GM12878 (cell line): ENCODE data around the gene RPRD1A. TPM values are rescaled to one million over a fixed set of nuclear protein-coding genes. Genes with fewer than 3 reads are reported as not detected.

Source experiments
- ATAC-seq: fragments of 200-7000 bp; cut with Tn5 transposase; 3 replicates; pipeline ENCODE4 v1.9.1; 2020; ENCODE audit warnings: mild to moderate bottlenecking, moderate library complexity
- BruUV-seq: library from RNA; stranded (reverse); fragments of 400-500 nt; replicated peaks from 2 replicates; lab custom pipeline; 2021; lab: Mats Ljungman, UMichigan
- CTCF ChIA-PET: fragments of 300-600 bp; sonication (Branson Sonifier 250); formaldehyde crosslinking; extraction: SDS; loops from one replicate; lab custom pipeline; 2021; ENCODE audit warnings: inconsistent platforms; lab: Yijun Ruan, JAX
- POLR2A ChIA-PET: fragments of 350-600 bp; formaldehyde crosslinking; extraction: SDS; loops from one replicate; lab custom pipeline; 2021; ENCODE audit warnings: inconsistent platforms; lab: Charles Lee
- RAD21 ChIA-PET: fragments of 300-600 bp; sonication (Branson Sonifier 250); formaldehyde crosslinking; loops from one replicate; lab custom pipeline; 2023; ENCODE audit warnings: antibody characterized with exemption; ENCODE audit not compliant: unreplicated experiment; lab: Charles Lee
- SMC1A ChIA-PET: fragments of 300-600 bp; sonication (Branson Sonifier 250); formaldehyde crosslinking; loops from one replicate; lab custom pipeline; 2023; ENCODE audit not compliant: unreplicated experiment, uncharacterized antibody; lab: Charles Lee
- DNase-seq: peaks from one replicate; pipeline ENCODE4 v3.0.0-alpha.2; 2011; ENCODE audit warnings: low read depth, low spot score
- FAIRE-seq: peaks from 3 replicates; lab custom pipeline; 2011; peaks lifted over from hg19 to GRCh38; lab: Jason Lieb, UNC
- H2AFZ ChIP-seq: 2 replicates; pipeline ENCODE4 v1.6.0; 2011; ENCODE audit warnings: low read depth, low read length, control low read depth; ENCODE audit not compliant: control insufficient read depth
- H3K27ac ChIP-seq: 2 replicates; pipeline ENCODE4 v1.5.1; 2011; ENCODE audit warnings: control low read depth; ENCODE audit not compliant: control insufficient read depth, insufficient read depth
- H3K27me3 ChIP-seq, 2 experiments: replicated peaks in 1 of 2; 2 replicates each; pipeline versions ENCODE4 v1.6.0 to v1.6.1; 2011; ENCODE audit warnings: low read length in 1 of 2; ENCODE audit not compliant: control insufficient read depth in 2 of 2, insufficient read depth in 2 of 2
- H3K36me3 ChIP-seq, 2 experiments: 2 replicates each; pipeline ENCODE4 v1.5.1; 2011; ENCODE audit warnings: low read length in 1 of 2; ENCODE audit not compliant: control insufficient read depth in 2 of 2, insufficient read depth in 2 of 2
- H3K4me1 ChIP-seq: 2 replicates; pipeline ENCODE4 v1.6.1; 2011; ENCODE audit warnings: mild to moderate bottlenecking, low read length, moderate library complexity, mixed read lengths; ENCODE audit not compliant: control insufficient read depth, insufficient read depth
- H3K4me2 ChIP-seq: 2 replicates; pipeline ENCODE4 v1.6.0; 2011; ENCODE audit warnings: control low read depth; ENCODE audit not compliant: control insufficient read depth, insufficient read depth
- H3K4me3 ChIP-seq: fragments of 200-600 bp; sonication (generic); 2 replicates; pipeline ENCODE4 v1.5.1; 2016
- H3K79me2 ChIP-seq: 2 replicates; pipeline ENCODE4 v1.6.0; 2011; ENCODE audit warnings: low read length; ENCODE audit not compliant: control insufficient read depth, insufficient read depth
- H3K9ac ChIP-seq: 2 replicates; pipeline ENCODE4 v1.8.0; 2011; ENCODE audit warnings: low read length, control low read depth, mixed read lengths; ENCODE audit not compliant: control insufficient read depth, insufficient read depth
- H3K9me3 ChIP-seq: replicated peaks from 3 replicates; pipeline ENCODE4 v1.5.1; 2011; ENCODE audit warnings: mild to moderate bottlenecking, low read length; ENCODE audit not compliant: control insufficient read depth, insufficient read depth
- H4K20me1 ChIP-seq: 2 replicates; pipeline ENCODE4 v1.6.0; 2011; ENCODE audit not compliant: control insufficient read depth, insufficient read depth
- BACH1 ChIP-seq: fragments of 450-650 bp; IDR thresholded peaks from 2 replicates; pipeline ENCODE4 v1.6.1; 2017; ENCODE audit warnings: mild to moderate bottlenecking, borderline replicate concordance
- BMI1 ChIP-seq: fragments of 450-650 bp; IDR thresholded peaks from 2 replicates; pipeline ENCODE4 v1.6.1; 2016; ENCODE audit warnings: mild to moderate bottlenecking, moderate library complexity, borderline replicate concordance
- HDAC6 ChIP-seq: fragments of 200-600 bp; sonication (generic); IDR thresholded peaks from one replicate; pipeline ENCODE4 v1.8.0; 2017; ENCODE audit warnings: antibody characterized with exemption; ENCODE audit not compliant: unreplicated experiment
- IKZF1 ChIP-seq: fragments of 450-650 bp; conservative IDR thresholded peaks from 2 replicates; pipeline ENCODE4 v1.6.1; 2017; ENCODE audit warnings: antibody characterized with exemption, mild to moderate bottlenecking
- JUNB ChIP-seq: IDR thresholded peaks from 2 replicates; pipeline ENCODE4 v1.6.1; 2016; ENCODE audit warnings: antibody characterized with exemption, mild to moderate bottlenecking
- MTA3 ChIP-seq: IDR thresholded peaks from 2 replicates; pipeline ENCODE4 v1.6.1; 2012; ENCODE audit warnings: low read length, inconsistent platforms, borderline replicate concordance
- NFIC ChIP-seq: IDR thresholded peaks from 2 replicates; pipeline ENCODE4 v1.6.1; 2012; ENCODE audit warnings: low read depth, mild to moderate bottlenecking, inconsistent platforms, low read length, moderate library complexity
- NFYA ChIP-seq: IDR thresholded peaks from 2 replicates; pipeline ENCODE4 v1.6.1; 2011; ENCODE audit warnings: low read depth, mild to moderate bottlenecking, low read length, improper control_type of control experiment, borderline replicate concordance
- NRF1 ChIP-seq: conservative IDR thresholded peaks from 2 replicates; pipeline ENCODE4 v1.6.1; 2011; ENCODE audit warnings: mild to moderate bottlenecking, low read depth, low read length, improper control_type of control experiment
- WRNIP1 ChIP-seq: IDR thresholded peaks from 2 replicates; pipeline ENCODE4 v1.6.1; 2011; ENCODE audit warnings: low read depth, low read length, improper control_type of control experiment, borderline replicate concordance
- ZNF207 ChIP-seq: fragments of 450-650 bp; IDR thresholded peaks from 2 replicates; pipeline ENCODE4 v1.6.1; 2014; ENCODE audit warnings: antibody characterized with exemption, mild to moderate bottlenecking, borderline replicate concordance
- WGBS: methylation state at CpG from one replicate; pipeline ENCODE4 v1.1.6; 2016; ENCODE audit warnings: low lambda C conversion rate; ENCODE audit not compliant: insufficient replicate concordance, insufficient coverage; ENCODE audit errors: missing lambda C conversion rate; 5-methylcytosine and 5-hydroxymethylcytosine counted together
- in situ Hi-C: fragments of 300-500 bp; cut with MboI; formaldehyde crosslinking; loops from 9 replicates; pipeline ENCODE4 v1.14.3; 2018; ENCODE audit warnings: mixed read lengths
- intact Hi-C: fragments of 100-400 bp; cut with micrococcal nuclease; formaldehyde crosslinking; loops from one replicate; pipeline ENCODE4 v1.14.2; 2022; ENCODE audit not compliant: unreplicated experiment
- polyA plus RNA-seq, 11 experiments: library from polyadenylated mRNA; depleted of rRNA in 4 of 11; unstranded in 6 of 11; stranded (reverse) in 5 of 11; fragments of >200 nt; fragmentation: Nextera tagmentation in 4 of 11; fragmentation: Illumina TruSeq in 1 of 11; extraction: Ambion mirVana in 4 of 11; extraction: Trizol in 1 of 11; gene quantifications; 1 replicate in 1 of 11; 2 replicates in 10 of 11; pipeline versions ENCODE4 v1.2.1 to v1.2.3, GENCODE V29; 2011 to 2016; ENCODE audit warnings: inconsistent platforms in 2 of 11, missing spikeins in 2 of 11, low read depth in 1 of 11
- total RNA-seq, 4 experiments: library from RNA; depleted of rRNA in 3 of 4; stranded (reverse); fragments of >200 nt in 3 of 4; fragmentation: Illumina TruSeq in 1 of 4; extraction: Trizol in 1 of 4; gene quantifications; 2 replicates each; pipeline versions ENCODE4 v1.2.1 to v1.2.3, GENCODE V29; 2013 to 2021
- TF ChIP-seq, protein P1 (sequence below): IDR thresholded peaks from 2 replicates; pipeline ENCODE4 v1.6.1; 2012; ENCODE audit warnings: improper control_type of control experiment, low read depth, low read length; ENCODE audit not compliant: insufficient replicate concordance
- TF ChIP-seq, protein P2 (sequence below): IDR thresholded peaks from 2 replicates; pipeline ENCODE4 v1.6.1; 2011; ENCODE audit warnings: borderline replicate concordance, low read depth, mild to moderate bottlenecking, moderate library complexity, low read length; ENCODE audit not compliant: insufficient read depth, poor library complexity, severe bottlenecking
- TF ChIP-seq, protein P3 (sequence below): fragments of 450-650 bp; IDR thresholded peaks from 2 replicates; pipeline ENCODE4 v1.6.1; 2017; ENCODE audit warnings: low read depth, mild to moderate bottlenecking, moderate library complexity

The RPRD1A gene
- total and polyA plus RNA-seq, 10 of the 15 experiments (the other 5 are each of a cell fraction or from before 2014, with no cell fraction given), result 16.2 to 66.2 (median 36.2) TPM

DNA sequence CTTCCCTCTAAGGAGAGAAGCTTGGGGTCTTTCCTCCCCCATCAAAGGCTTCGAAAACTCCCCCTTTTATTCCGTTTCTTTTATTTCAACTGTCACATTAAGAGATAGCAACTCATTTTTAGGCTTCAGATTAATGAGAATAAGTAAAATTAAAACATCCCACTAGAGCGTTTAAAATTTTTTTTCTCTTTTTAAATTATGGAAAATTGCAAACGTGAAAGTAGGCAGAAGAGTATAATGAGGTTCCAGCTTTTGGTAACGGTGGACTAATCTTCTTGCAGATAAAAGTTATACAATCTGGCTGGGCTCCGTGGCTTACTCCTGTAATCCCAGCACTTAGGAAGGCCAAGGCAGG lies 116.8 kb downstream of the RPRD1A start:
- H3K4me3 ChIP-seq, result no peak overlapping the region
- no peaks in the 10 kb centered on the region for H3K4me1 ChIP-seq
- BruUV-seq, result no TSS peak
- peak overlapping the region; percentile 76; the same call in 1 of the 2 replicates for H3K4me2 ChIP-seq
- no peak for DNase-seq
- no peaks in the 10 kb centered on the region for H4K20me1 ChIP-seq
- H2AFZ ChIP-seq, result no peak overlapping the region; the same call in 1 of the 2 replicates
- TF ChIP-seq NFIC, result no peak
- TF ChIP-seq, protein P1, sequence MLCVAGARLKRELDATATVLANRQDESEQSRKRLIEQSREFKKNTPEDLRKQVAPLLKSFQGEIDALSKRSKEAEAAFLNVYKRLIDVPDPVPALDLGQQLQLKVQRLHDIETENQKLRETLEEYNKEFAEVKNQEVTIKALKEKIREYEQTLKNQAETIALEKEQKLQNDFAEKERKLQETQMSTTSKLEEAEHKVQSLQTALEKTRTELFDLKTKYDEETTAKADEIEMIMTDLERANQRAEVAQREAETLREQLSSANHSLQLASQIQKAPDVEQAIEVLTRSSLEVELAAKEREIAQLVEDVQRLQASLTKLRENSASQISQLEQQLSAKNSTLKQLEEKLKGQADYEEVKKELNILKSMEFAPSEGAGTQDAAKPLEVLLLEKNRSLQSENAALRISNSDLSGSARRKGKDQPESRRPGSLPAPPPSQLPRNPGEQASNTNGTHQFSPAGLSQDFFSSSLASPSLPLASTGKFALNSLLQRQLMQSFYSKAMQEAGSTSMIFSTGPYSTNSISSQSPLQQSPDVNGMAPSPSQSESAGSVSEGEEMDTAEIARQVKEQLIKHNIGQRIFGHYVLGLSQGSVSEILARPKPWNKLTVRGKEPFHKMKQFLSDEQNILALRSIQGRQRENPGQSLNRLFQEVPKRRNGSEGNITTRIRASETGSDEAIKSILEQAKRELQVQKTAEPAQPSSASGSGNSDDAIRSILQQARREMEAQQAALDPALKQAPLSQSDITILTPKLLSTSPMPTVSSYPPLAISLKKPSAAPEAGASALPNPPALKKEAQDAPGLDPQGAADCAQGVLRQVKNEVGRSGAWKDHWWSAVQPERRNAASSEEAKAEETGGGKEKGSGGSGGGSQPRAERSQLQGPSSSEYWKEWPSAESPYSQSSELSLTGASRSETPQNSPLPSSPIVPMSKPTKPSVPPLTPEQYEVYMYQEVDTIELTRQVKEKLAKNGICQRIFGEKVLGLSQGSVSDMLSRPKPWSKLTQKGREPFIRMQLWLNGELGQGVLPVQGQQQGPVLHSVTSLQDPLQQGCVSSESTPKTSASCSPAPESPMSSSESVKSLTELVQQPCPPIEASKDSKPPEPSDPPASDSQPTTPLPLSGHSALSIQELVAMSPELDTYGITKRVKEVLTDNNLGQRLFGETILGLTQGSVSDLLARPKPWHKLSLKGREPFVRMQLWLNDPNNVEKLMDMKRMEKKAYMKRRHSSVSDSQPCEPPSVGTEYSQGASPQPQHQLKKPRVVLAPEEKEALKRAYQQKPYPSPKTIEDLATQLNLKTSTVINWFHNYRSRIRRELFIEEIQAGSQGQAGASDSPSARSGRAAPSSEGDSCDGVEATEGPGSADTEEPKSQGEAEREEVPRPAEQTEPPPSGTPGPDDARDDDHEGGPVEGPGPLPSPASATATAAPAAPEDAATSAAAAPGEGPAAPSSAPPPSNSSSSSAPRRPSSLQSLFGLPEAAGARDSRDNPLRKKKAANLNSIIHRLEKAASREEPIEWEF, result no peak
- no peak for TF ChIP-seq NRF1
- no peak for TF ChIP-seq BACH1
- TF ChIP-seq HDAC6, result no peak
- TF ChIP-seq BMI1, result no peak
- TF ChIP-seq WRNIP1, result no peak
- TF ChIP-seq NFYA, result no peak
- no peak for TF ChIP-seq JUNB
- no peak for TF ChIP-seq ZNF207
- TF ChIP-seq, protein P2, sequence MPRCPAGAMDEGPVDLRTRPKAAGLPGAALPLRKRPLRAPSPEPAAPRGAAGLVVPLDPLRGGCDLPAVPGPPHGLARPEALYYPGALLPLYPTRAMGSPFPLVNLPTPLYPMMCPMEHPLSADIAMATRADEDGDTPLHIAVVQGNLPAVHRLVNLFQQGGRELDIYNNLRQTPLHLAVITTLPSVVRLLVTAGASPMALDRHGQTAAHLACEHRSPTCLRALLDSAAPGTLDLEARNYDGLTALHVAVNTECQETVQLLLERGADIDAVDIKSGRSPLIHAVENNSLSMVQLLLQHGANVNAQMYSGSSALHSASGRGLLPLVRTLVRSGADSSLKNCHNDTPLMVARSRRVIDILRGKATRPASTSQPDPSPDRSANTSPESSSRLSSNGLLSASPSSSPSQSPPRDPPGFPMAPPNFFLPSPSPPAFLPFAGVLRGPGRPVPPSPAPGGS, result no peak
- no peak for TF ChIP-seq MTA3
- TF ChIP-seq, protein P3, sequence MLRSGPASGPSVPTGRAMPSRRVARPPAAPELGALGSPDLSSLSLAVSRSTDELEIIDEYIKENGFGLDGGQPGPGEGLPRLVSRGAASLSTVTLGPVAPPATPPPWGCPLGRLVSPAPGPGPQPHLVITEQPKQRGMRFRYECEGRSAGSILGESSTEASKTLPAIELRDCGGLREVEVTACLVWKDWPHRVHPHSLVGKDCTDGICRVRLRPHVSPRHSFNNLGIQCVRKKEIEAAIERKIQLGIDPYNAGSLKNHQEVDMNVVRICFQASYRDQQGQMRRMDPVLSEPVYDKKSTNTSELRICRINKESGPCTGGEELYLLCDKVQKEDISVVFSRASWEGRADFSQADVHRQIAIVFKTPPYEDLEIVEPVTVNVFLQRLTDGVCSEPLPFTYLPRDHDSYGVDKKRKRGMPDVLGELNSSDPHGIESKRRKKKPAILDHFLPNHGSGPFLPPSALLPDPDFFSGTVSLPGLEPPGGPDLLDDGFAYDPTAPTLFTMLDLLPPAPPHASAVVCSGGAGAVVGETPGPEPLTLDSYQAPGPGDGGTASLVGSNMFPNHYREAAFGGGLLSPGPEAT, result no peak
- no peak for TF ChIP-seq IKZF1
- SMC1A ChIA-PET, result interaction anchor here (1.0 to 1.5 kb wide), 4 partner anchors 9 to 540 kb away, joined by 4 to 7 read pairs (median 6); no protein-coding TSS in a partner anchor
- POLR2A ChIA-PET, result no interaction called here
- FAIRE-seq, result no peak
- no peaks in the 10 kb centered on the region for H3K9me3 ChIP-seq
- H3K36me3 ChIP-seq, result no peaks in the 10 kb centered on the region
- intact Hi-C loops (loop anchor here (1.0 to 5.0 kb wide), 3 partner anchors 194 to 563 kb away; no protein-coding TSS in a partner anchor), in situ Hi-C loops (loop anchor here (10.0 kb wide), 1 partner anchor 546 kb away; no protein-coding TSS in a partner anchor)
- no peak for ATAC-seq
- RAD21 ChIA-PET, result interaction anchor here (0.5 to 2.6 kb wide), 9 partner anchors 9 to 595 kb away, joined by 3 to 9 read pairs (median 4); no protein-coding TSS in a partner anchor
- H3K27ac ChIP-seq, result no peak overlapping the region
- H3K27me3 ChIP-seq, result no peaks in the 10 kb centered on the region
- H3K9ac ChIP-seq, result no peak overlapping the region
- H3K79me2 ChIP-seq, result no peaks in the 10 kb centered on the region
- 26% methylated on average over 6 of the region's 6 CpGs for WGBS
- CTCF ChIA-PET, result interaction anchor here (0.6 to 4.7 kb wide), 23 partner anchors 10 to 570 kb away, joined by 3 to 30 read pairs (median 3); partner anchors contain the start of gene RMP24
